Activated naive CD8-positive, alpha-beta T cell treated with anti-CD3 and anti-CD28 coated beads, Interleukin-2, amount 50 U/mL, for 24 hours (primary cell): Measurements from ENCODE around the gene CNTNAP2.
"Not testable (repeated sequence)": the region's sequence is repeated elsewhere in the genome, so short reads cannot be mapped to it uniquely, and the experiment has no call there.

Experiments
- ATAC-seq: fragments of 150-1000 bp; cut with Tn5 transposase; one replicate; pipeline ENCODE4 v1.10.0; 2021
- DNase-seq: peaks from one replicate; pipeline ENCODE4 v3.0.0; 2021
- H3K27ac Mint-ChIP-seq: one replicate; pipeline ENCODE4 v1.8.0; 2021; ENCODE audit warnings: mild to moderate bottlenecking, mixed read lengths
- H3K27me3 Mint-ChIP-seq: one replicate; pipeline ENCODE4 v1.8.0; 2021; ENCODE audit warnings: mixed read lengths
- H3K36me3 Mint-ChIP-seq: one replicate; pipeline ENCODE4 v1.8.0; 2021; ENCODE audit warnings: low read depth, mixed read lengths
- H3K4me1 Mint-ChIP-seq: one replicate; pipeline ENCODE4 v1.8.0; 2021; ENCODE audit warnings: mixed read lengths
- H3K4me3 Mint-ChIP-seq: one replicate; pipeline ENCODE4 v1.8.0; 2021; ENCODE audit warnings: mild to moderate bottlenecking, moderate library complexity, mixed read lengths
- H3K9me3 Mint-ChIP-seq: one replicate; pipeline ENCODE4 v1.8.0; 2021; ENCODE audit warnings: mixed read lengths

Gene CNTNAP2

GRCh38 chr7:146126767-146127509, 10.3 kb downstream of the CNTNAP2 start:
- no peaks in the 10 kb centered on the region for H3K36me3 Mint-ChIP-seq
- ATAC-seq (no peak), DNase-seq (no peak)
- H3K27ac Mint-ChIP-seq, result no peak overlapping the region
- H3K4me1 Mint-ChIP-seq, result no peaks in the 10 kb centered on the region
- H3K27me3 Mint-ChIP-seq, result no peaks in the 10 kb centered on the region
- peaks cover 10% of the 10 kb centered on the region for H3K9me3 Mint-ChIP-seq
- no peak overlapping the region for H3K4me3 Mint-ChIP-seq

- no peak overlapping the region for H3K27ac Mint-ChIP-seq
- peaks cover 8% of the 10 kb centered on the region for H3K9me3 Mint-ChIP-seq
- H3K27me3 Mint-ChIP-seq, result no peaks in the 10 kb centered on the region
- no peaks in the 10 kb centered on the region for H3K36me3 Mint-ChIP-seq
- ATAC-seq (no peak), DNase-seq (no peak)
- H3K4me1 Mint-ChIP-seq, result no peaks in the 10 kb centered on the region
- H3K4me3 Mint-ChIP-seq, result no peak overlapping the region
Measured at GRCh38 chr7:146129296-146129695, 12.7 kb downstream of the CNTNAP2 start.

GRCh38 chr7:146129997-146130396, 13.4 kb downstream of the CNTNAP2 start:
- DNase-seq (no peak), ATAC-seq (no peak)
- H3K36me3 Mint-ChIP-seq, result no peaks in the 10 kb centered on the region
- peaks cover 8% of the 10 kb centered on the region for H3K9me3 Mint-ChIP-seq
- H3K27me3 Mint-ChIP-seq, result no peaks in the 10 kb centered on the region
- no peak overlapping the region for H3K4me3 Mint-ChIP-seq
- H3K27ac Mint-ChIP-seq, result no peak overlapping the region
- H3K4me1 Mint-ChIP-seq, result no peaks in the 10 kb centered on the region

GRCh38 chr7:146131701-146132100, 15.1 kb downstream of the CNTNAP2 start:
- DNase-seq (no peak), ATAC-seq (no peak)
- Mint-ChIP-seq H3K4me1 (no peaks in the 10 kb centered on the region), H3K9me3 (peaks cover 8% of the 10 kb centered on the region), H3K4me3 (no peak overlapping the region), H3K27me3 (no peaks in the 10 kb centered on the region), H3K36me3 (no peaks in the 10 kb centered on the region), H3K27ac (no peak overlapping the region)

GRCh38 chr7:146136357-146136875, 19.8 kb downstream of the CNTNAP2 start:
- DNase-seq (no peak), ATAC-seq (no peak)
- Mint-ChIP-seq H3K36me3 (no peaks in the 10 kb centered on the region), H3K27me3 (no peaks in the 10 kb centered on the region), H3K4me1 (no peaks in the 10 kb centered on the region), H3K9me3 (peaks cover 7% of the 10 kb centered on the region), H3K4me3 (no peak overlapping the region), H3K27ac (no peak overlapping the region)

GRCh38 chr7:146138926-146139325, 22.3 kb downstream of the CNTNAP2 start:
- Mint-ChIP-seq H3K27me3 (no peaks in the 10 kb centered on the region), H3K27ac (no peak overlapping the region), H3K4me1 (no peaks in the 10 kb centered on the region), H3K36me3 (no peaks in the 10 kb centered on the region), H3K4me3 (no peak overlapping the region), H3K9me3 (no peaks in the 10 kb centered on the region)
- ATAC-seq (no peak), DNase-seq (no peak)

- DNase-seq (no peak), ATAC-seq (no peak)
- no peaks in the 10 kb centered on the region for H3K27me3 Mint-ChIP-seq
- H3K27ac Mint-ChIP-seq, result no peak overlapping the region
- H3K4me1 Mint-ChIP-seq, result no peaks in the 10 kb centered on the region
- no peaks in the 10 kb centered on the region for H3K9me3 Mint-ChIP-seq
- H3K36me3 Mint-ChIP-seq, result no peaks in the 10 kb centered on the region
- no peak overlapping the region for H3K4me3 Mint-ChIP-seq
Measured at GRCh38 chr7:146146831-146147486, 30.4 kb downstream of the CNTNAP2 start.

- DNase-seq (no peak), ATAC-seq (no peak)
- Mint-ChIP-seq H3K27ac (no peak overlapping the region), H3K27me3 (no peaks in the 10 kb centered on the region), H3K4me1 (no peaks in the 10 kb centered on the region), H3K9me3 (no peaks in the 10 kb centered on the region), H3K36me3 (no peaks in the 10 kb centered on the region), H3K4me3 (no peak overlapping the region)
Measured at GRCh38 chr7:146150153-146150552, 33.6 kb downstream of the CNTNAP2 start.

- H3K27me3 Mint-ChIP-seq, result no peaks in the 10 kb centered on the region
- H3K4me3 Mint-ChIP-seq, result no peak overlapping the region
- DNase-seq (no peak), ATAC-seq (no peak)
- no peaks in the 10 kb centered on the region for H3K4me1 Mint-ChIP-seq
- H3K36me3 Mint-ChIP-seq, result no peaks in the 10 kb centered on the region
- H3K27ac Mint-ChIP-seq, result no peak overlapping the region
- peaks cover 9% of the 10 kb centered on the region for H3K9me3 Mint-ChIP-seq
Measured at GRCh38 chr7:146172112-146172511, 55.5 kb downstream of the CNTNAP2 start.

- Mint-ChIP-seq H3K27me3 (no peaks in the 10 kb centered on the region), H3K4me3 (no peak overlapping the region), H3K36me3 (no peaks in the 10 kb centered on the region), H3K27ac (no peak overlapping the region), H3K4me1 (no peaks in the 10 kb centered on the region), H3K9me3 (peaks cover 7% of the 10 kb centered on the region)
- no peak for ATAC-seq
- no peak for DNase-seq
Measured at GRCh38 chr7:146175716-146176115, 59.1 kb downstream of the CNTNAP2 start.

GRCh38 chr7:146176860-146177259, 60.3 kb downstream of the CNTNAP2 start:
- no peaks in the 10 kb centered on the region for H3K36me3 Mint-ChIP-seq
- H3K27me3 Mint-ChIP-seq, result no peaks in the 10 kb centered on the region
- DNase-seq (no peak), ATAC-seq (no peak)
- no peaks in the 10 kb centered on the region for H3K4me1 Mint-ChIP-seq
- no peak overlapping the region for H3K27ac Mint-ChIP-seq
- H3K9me3 Mint-ChIP-seq, result peaks cover 7% of the 10 kb centered on the region
- no peak overlapping the region for H3K4me3 Mint-ChIP-seq

GRCh38 chr7:146177301-146177700, 60.7 kb downstream of the CNTNAP2 start:
- H3K9me3 Mint-ChIP-seq, result peaks cover 6% of the 10 kb centered on the region
- H3K4me1 Mint-ChIP-seq, result no peaks in the 10 kb centered on the region
- DNase-seq, result no peak
- ATAC-seq, result no peak
- H3K4me3 Mint-ChIP-seq, result no peak overlapping the region
- H3K36me3 Mint-ChIP-seq, result no peaks in the 10 kb centered on the region
- H3K27me3 Mint-ChIP-seq, result no peaks in the 10 kb centered on the region
- H3K27ac Mint-ChIP-seq, result no peak overlapping the region

- ATAC-seq (no peak), DNase-seq (no peak)
- H3K9me3 Mint-ChIP-seq, result peaks cover 17% of the 10 kb centered on the region
Measured at GRCh38 chr7:146185844-146186243, 69.2 kb downstream of the CNTNAP2 start.

GRCh38 chr7:146191428-146191827, 74.8 kb downstream of the CNTNAP2 start:
- not testable (repeated sequence) for ATAC-seq, H3K27me3 Mint-ChIP-seq, H3K4me3 Mint-ChIP-seq, H3K36me3 Mint-ChIP-seq, DNase-seq, H3K4me1 Mint-ChIP-seq, H3K27ac Mint-ChIP-seq
- H3K9me3 Mint-ChIP-seq, result peaks cover 29% of the 10 kb centered on the region

More at GRCh38 chr7:146185844-146186243, 69.2 kb downstream of the CNTNAP2 start:
- Mint-ChIP-seq H3K27me3 (no peaks in the 10 kb centered on the region), H3K27ac (no peak overlapping the region), H3K4me3 (no peak overlapping the region), H3K36me3 (no peaks in the 10 kb centered on the region), H3K4me1 (no peaks in the 10 kb centered on the region)

- H3K4me1 Mint-ChIP-seq, result no peaks in the 10 kb centered on the region
- no peaks in the 10 kb centered on the region for H3K36me3 Mint-ChIP-seq
- no peaks in the 10 kb centered on the region for H3K27me3 Mint-ChIP-seq
- H3K9me3 Mint-ChIP-seq, result peaks cover 5% of the 10 kb centered on the region
- ATAC-seq (no peak), DNase-seq (no peak)
- no peak overlapping the region for H3K4me3 Mint-ChIP-seq
- H3K27ac Mint-ChIP-seq, result no peak overlapping the region
Measured at GRCh38 chr7:146201945-146202344, 85.3 kb downstream of the CNTNAP2 start.
